NOMO-1 treated with dmso at 0.1 percent for 144 hours (cell line): ENCODE data around the gene EZR.
"Not testable (repeated sequence)": the region's sequence is repeated elsewhere in the genome, so short reads cannot be mapped to it uniquely, and the experiment has no call there.

Experiments used
- DNase-seq: peaks from one replicate; lab custom pipeline; 2025; ENCODE audit not compliant: unreplicated experiment; lab: John Stamatoyannopoulos, UW

EZR gene

DNA sequence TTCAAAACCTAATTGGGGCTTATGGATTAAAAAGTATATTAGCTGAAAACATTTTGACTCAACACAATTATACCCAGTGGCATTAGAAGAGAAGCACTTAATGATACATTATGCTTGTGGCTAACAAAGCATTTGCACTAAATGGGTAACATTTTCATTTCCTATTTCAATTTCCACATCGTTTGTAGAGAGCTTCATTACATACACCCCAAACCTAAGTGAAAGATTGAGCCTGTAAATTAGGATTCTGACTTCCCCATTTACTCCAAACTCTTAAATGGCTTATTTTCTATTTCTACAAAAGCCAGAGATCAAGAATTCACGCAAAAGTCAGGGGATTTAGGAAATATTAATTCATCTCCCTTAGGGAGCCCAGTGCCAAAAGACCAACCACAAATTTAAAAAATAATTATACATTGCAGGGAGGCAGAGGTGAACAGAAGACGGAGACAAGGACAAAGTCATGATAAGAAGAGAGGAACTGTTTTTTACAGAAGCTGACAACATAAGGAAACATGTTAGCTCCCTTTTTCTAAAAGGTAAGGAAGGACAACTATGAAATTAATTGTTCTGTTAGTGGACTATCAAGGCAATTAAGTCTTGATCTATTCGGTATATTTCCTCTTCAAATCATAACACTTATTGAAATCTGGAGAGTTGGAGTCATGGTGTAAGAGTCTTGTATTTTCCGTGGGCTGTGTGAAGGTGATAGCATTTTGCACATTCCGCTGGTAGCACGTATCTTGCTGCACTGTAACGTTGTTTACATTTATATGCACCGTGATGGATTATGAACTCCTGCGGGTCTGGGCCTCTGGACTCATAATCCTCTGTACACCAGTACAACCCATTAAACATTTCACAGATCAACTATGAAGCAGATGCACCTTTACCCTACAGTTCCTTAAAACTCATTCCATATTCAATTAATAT, 24.8 kb upstream of the EZR start:
- DNase-seq = peak; percentile 33

- DNase-seq = no peak
These were observed 22.2 kb upstream of the EZR start for GRCh38 chr6:158841358-158841757.

- DNase-seq = no peak
These were observed 21.3 kb upstream of the EZR start for GRCh38 chr6:158840465-158840864.

GRCh38 chr6:158839796-158840195, 20.6 kb upstream of the EZR start:
- no peak for DNase-seq

- not testable (repeated sequence) for DNase-seq
These were observed 19.6 kb upstream of the EZR start for GRCh38 chr6:158838790-158839189.

DNA sequence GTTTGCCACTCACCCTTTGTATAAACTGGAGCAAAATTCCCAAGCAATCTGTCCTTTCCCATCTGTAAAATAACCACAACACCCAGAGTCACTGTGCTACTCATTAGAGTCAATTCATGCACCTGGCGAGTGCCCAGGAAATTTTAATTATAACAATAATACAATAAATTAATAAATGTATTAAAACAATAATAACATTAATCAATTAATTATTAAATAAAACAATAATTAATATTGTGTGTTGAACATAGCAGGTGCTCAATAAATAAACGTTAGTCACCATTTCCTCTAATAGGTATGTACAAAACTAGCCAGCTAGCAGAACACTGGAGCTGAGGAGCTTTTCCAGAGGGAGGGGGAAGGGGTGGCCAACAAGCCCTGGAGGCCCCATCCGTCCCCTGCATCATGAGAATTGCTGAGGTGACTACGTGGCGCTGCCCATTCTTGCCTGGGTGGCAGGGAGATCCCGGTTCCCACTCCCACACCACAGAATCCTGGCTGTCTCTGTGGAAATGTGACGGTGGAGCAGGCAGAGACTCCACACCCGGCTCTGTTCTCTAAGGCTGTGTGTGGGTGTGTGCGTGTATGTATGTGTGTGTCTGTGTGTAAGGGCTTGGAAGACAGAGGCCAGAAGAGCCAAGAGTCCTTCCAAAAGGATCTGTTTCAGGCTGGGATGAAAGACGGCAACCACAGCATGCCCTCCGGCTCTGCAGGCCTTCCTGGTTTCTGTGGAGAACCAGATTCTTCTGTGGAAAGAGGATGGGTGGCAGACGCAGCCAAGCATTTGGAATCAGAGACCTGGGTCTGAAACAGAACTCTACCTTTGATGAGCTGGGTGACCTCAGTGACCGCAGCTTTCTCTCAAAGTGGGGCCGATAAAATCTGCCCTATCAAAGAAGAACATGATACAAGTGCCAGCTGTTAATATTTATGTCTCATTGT, 18.8 kb upstream of the EZR start:
- DNase-seq = no peak

DNA sequence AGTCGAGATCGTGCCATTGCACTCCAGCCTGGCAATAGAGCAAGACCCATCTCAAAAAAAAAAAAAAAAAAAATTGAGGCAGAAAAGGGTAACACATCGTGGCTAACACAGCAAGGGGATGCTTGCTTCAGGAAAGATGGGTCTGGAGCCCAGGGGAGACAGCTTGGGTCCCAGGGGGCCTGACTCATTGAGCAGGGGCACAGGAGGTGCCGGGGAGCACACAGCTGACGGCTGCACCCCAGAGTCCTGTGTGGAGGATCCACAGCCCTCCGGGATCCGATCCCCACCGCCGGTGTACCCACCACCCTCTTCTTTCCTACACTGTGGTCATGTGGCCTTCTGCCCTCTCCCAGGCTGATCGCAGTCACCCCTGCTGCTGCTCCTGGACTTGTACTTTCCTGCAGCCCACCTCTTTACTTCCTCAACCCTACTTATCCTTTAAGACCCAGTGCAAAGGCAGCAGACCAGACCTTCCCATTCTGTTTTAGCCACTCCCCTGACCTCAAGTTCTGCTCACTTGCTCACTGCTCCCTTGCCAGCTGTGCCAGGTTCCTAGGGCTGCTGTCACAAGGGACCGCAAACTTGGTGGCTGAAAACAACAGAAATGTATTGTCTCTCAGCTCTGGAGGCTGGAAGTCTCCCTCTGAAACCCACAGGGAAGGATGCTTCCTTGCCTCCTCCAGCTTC, 17.6 kb upstream of the EZR start:
- no peak for DNase-seq

DNA sequence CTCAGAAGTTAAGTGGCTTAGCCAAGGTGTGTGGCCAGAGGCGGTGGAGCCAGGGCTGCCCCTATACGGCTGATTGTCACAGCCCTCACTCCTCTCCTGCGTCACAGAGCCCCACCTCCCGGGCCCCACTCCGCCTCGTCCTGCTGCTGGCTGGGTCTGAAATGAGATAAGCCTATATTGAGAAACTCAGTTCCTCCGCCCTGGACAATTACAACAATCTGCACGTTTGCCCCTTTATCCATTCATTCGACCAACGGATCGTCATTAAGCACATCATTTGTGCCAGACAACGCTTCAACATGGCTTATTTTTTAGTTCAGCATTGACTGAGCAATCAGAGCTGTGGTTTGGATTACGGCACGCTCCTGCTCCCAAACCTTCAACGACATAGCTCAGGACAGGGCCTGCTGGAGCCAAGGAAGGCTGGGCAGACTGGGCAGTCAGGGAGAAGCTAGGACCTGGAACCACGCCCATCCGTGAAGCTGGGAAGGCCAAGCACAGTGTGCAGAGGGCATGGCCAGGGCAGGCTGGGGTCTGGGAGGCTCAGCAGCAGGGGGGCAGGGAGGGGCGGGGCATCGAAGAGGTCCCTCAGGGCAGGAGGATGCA, 16.6 kb upstream of the EZR start:
- DNase-seq = peak; percentile 20

GRCh38 chr6:158834675-158835385, 15.7 kb upstream of the EZR start:
- DNase-seq = no peak

DNA sequence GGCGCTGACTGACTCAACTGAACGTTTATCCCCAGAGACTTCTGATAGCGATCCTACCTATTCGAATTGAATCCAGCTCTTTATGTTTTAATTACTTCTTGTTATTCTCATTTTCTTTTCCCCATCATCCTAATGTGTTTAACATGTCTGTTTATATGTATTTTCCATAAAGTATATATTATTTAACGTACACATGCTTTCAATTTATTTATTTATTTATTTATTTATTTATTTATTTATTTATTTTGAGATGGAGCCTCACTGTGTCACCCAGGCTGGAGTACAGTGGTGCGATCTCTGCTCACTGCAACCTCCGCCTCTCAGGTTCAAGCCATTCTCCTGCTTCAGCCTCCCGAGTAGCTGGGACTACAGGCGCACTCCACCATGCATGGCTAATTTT, 13.6 kb upstream of the EZR start:
- not testable (repeated sequence) for DNase-seq

GRCh38 chr6:158832026-158832425, 12.9 kb upstream of the EZR start:
- no peak for DNase-seq

DNA sequence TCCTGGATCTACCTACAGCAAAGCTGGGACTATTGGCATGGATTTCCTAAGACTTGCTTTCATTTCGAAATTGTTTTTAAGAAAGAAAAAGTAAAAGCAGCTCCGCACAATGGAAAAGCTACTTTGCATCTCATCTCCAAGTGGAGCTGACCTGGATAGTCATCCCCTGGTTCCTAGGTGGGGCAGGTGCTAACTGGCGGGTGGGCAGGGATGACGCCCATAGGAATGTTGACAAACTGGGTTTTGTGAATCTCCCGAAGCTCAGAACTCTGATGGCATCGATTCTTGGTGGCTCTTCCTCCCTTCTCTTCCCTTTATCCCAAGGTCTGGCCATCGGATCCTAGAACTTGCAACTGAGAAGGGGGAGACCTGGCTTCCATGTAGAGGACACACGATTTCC, 12.4 kb upstream of the EZR start:
- DNase-seq = no peak

- no peak for DNase-seq
These were observed 11.6 kb upstream of the EZR start for GRCh38 chr6:158830736-158831135.

GRCh38 chr6:158828807-158829206, 9.6 kb upstream of the EZR start:
- no peak for DNase-seq

GRCh38 chr6:158826819-158827501, 7.8 kb upstream of the EZR start:
- DNase-seq = no peak

GRCh38 chr6:158825951-158826306, 6.8 kb upstream of the EZR start:
- no peak for DNase-seq

DNA sequence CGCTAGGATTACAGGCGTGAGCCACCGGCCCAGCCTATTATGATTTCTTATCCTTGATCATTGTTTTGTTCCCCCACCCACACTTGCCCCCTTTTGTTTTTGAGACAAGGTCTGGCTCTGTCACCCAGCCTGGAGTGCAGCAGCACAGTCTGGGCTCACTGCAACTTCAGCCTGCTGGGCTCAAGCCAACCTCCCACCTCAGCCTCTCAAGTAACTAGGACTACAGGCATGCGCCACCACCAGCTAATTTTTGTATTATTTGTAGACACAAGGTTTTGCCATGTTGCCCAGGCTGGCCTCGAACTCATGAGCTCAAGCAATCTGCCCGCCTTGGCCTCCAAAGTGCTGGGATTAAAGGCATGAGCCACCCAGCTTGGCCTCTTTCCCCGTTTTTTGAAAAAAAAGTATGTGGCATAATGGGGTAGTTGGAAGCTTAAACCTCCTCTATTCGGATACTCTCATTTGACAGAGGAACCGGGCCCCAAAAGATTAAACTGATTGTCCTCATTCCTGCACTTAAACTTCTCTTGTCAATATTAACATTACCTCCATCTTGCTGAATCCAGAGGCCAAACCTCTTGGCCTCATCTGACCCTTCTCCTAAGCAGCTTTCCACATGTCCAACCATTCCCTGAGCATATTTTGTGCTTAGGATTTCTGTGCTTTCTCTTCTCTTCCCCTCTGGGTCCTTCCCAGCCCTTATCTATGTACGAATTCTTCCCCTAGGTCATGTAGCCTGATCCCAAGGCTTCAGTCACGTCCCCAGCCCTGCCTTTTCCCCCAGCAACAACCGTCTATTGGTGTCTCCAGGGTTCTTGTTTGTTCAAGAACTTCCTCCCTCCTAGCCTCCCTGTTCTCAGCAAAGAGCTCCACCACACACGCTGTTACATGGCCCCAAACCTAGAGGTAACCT, 6.1 kb upstream of the EZR start:
- no peak for DNase-seq

DNA sequence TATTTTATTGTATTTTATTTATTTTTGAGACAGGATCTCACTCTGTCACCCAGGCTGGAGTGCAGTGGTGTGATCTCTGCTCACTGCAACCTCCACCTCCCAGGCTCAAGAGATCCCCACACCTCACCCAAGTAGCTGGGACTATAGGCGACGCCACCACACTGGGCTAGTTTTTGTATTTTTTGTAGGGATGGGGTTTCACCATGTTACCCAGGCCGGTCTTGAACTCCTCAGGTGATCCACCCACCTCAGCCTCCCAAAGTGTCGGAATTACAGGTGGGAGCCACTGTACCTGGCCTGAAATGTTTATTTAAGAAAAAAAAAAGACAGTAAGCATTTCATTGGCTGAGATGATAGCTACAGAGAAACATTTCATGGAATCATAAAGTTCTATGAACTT, 4.4 kb upstream of the EZR start:
- not testable (repeated sequence) for DNase-seq
